GM12878 (cell line): ENCODE data around the gene HCFC1R1. TPM values are rescaled to one million over a fixed set of nuclear protein-coding genes. Genes with fewer than 3 reads are reported as not detected.

Source experiments
- ATAC-seq: fragments of 200-7000 bp; cut with Tn5 transposase; 3 replicates; pipeline ENCODE4 v1.9.1; 2020; ENCODE audit warnings: mild to moderate bottlenecking, moderate library complexity
- BruUV-seq: library from RNA; stranded (reverse); fragments of 400-500 nt; replicated peaks from 2 replicates; lab custom pipeline; 2021; lab: Mats Ljungman, UMichigan
- CTCF ChIA-PET: fragments of 300-600 bp; sonication (Branson Sonifier 250); formaldehyde crosslinking; extraction: SDS; loops from one replicate; lab custom pipeline; 2021; ENCODE audit warnings: inconsistent platforms; lab: Yijun Ruan, JAX
- POLR2A ChIA-PET: fragments of 350-600 bp; formaldehyde crosslinking; extraction: SDS; loops from one replicate; lab custom pipeline; 2021; ENCODE audit warnings: inconsistent platforms; lab: Charles Lee
- RAD21 ChIA-PET: fragments of 300-600 bp; sonication (Branson Sonifier 250); formaldehyde crosslinking; loops from one replicate; lab custom pipeline; 2023; ENCODE audit warnings: antibody characterized with exemption; ENCODE audit not compliant: unreplicated experiment; lab: Charles Lee
- SMC1A ChIA-PET: fragments of 300-600 bp; sonication (Branson Sonifier 250); formaldehyde crosslinking; loops from one replicate; lab custom pipeline; 2023; ENCODE audit not compliant: unreplicated experiment, uncharacterized antibody; lab: Charles Lee
- DNase-seq: peaks from one replicate; pipeline ENCODE4 v3.0.0-alpha.2; 2011; ENCODE audit warnings: low read depth, low spot score
- FAIRE-seq: peaks from 3 replicates; lab custom pipeline; 2011; peaks lifted over from hg19 to GRCh38; lab: Jason Lieb, UNC
- H2AFZ ChIP-seq: 2 replicates; pipeline ENCODE4 v1.6.0; 2011; ENCODE audit warnings: low read depth, low read length, control low read depth; ENCODE audit not compliant: control insufficient read depth
- H3K27ac ChIP-seq: 2 replicates; pipeline ENCODE4 v1.5.1; 2011; ENCODE audit warnings: control low read depth; ENCODE audit not compliant: control insufficient read depth, insufficient read depth
- H3K27me3 ChIP-seq, 2 experiments: replicated peaks in 1 of 2; 2 replicates each; pipeline versions ENCODE4 v1.6.0 to v1.6.1; 2011; ENCODE audit warnings: low read length in 1 of 2; ENCODE audit not compliant: control insufficient read depth in 2 of 2, insufficient read depth in 2 of 2
- H3K36me3 ChIP-seq, 2 experiments: 2 replicates each; pipeline ENCODE4 v1.5.1; 2011; ENCODE audit warnings: low read length in 1 of 2; ENCODE audit not compliant: control insufficient read depth in 2 of 2, insufficient read depth in 2 of 2
- H3K4me1 ChIP-seq: 2 replicates; pipeline ENCODE4 v1.6.1; 2011; ENCODE audit warnings: mild to moderate bottlenecking, low read length, moderate library complexity, mixed read lengths; ENCODE audit not compliant: control insufficient read depth, insufficient read depth
- H3K4me2 ChIP-seq: 2 replicates; pipeline ENCODE4 v1.6.0; 2011; ENCODE audit warnings: control low read depth; ENCODE audit not compliant: control insufficient read depth, insufficient read depth
- H3K4me3 ChIP-seq: fragments of 200-600 bp; sonication (generic); 2 replicates; pipeline ENCODE4 v1.5.1; 2016
- H3K79me2 ChIP-seq: 2 replicates; pipeline ENCODE4 v1.6.0; 2011; ENCODE audit warnings: low read length; ENCODE audit not compliant: control insufficient read depth, insufficient read depth
- H3K9ac ChIP-seq: 2 replicates; pipeline ENCODE4 v1.8.0; 2011; ENCODE audit warnings: low read length, control low read depth, mixed read lengths; ENCODE audit not compliant: control insufficient read depth, insufficient read depth
- H3K9me3 ChIP-seq: replicated peaks from 3 replicates; pipeline ENCODE4 v1.5.1; 2011; ENCODE audit warnings: mild to moderate bottlenecking, low read length; ENCODE audit not compliant: control insufficient read depth, insufficient read depth
- H4K20me1 ChIP-seq: 2 replicates; pipeline ENCODE4 v1.6.0; 2011; ENCODE audit not compliant: control insufficient read depth, insufficient read depth
- E2F4 ChIP-seq: IDR thresholded peaks from 2 replicates; pipeline ENCODE4 v1.6.1; 2012; ENCODE audit warnings: low read depth, low read length, improper control_type of control experiment
- EZH2 ChIP-seq: IDR thresholded peaks from 2 replicates; pipeline ENCODE4 v1.6.1; 2012; ENCODE audit warnings: low read depth, mild to moderate bottlenecking, control low read depth, inconsistent platforms, low read length, borderline replicate concordance; ENCODE audit not compliant: control insufficient read depth
- FOS ChIP-seq: IDR thresholded peaks from 3 replicates; pipeline ENCODE4 v1.6.1; 2011; ENCODE audit warnings: borderline replicate concordance; ENCODE audit not compliant: insufficient read length; ENCODE audit errors: extremely low read depth
- HDAC2 ChIP-seq: fragments of 200-600 bp; sonication (generic); IDR thresholded peaks from 2 replicates; pipeline ENCODE4 v1.6.1; 2017
- IKZF1 ChIP-seq: fragments of 450-650 bp; conservative IDR thresholded peaks from 2 replicates; pipeline ENCODE4 v1.6.1; 2017; ENCODE audit warnings: antibody characterized with exemption, mild to moderate bottlenecking
- NBN ChIP-seq: fragments of 450-650 bp; IDR thresholded peaks from 2 replicates; pipeline ENCODE4 v1.6.1; 2016
- NFIC ChIP-seq: IDR thresholded peaks from 2 replicates; pipeline ENCODE4 v1.6.1; 2012; ENCODE audit warnings: low read depth, mild to moderate bottlenecking, inconsistent platforms, low read length, moderate library complexity
- PBX3 ChIP-seq: IDR thresholded peaks from 2 replicates; pipeline ENCODE4 v1.6.1; 2011; ENCODE audit warnings: mild to moderate bottlenecking, low read depth, low read length, moderate library complexity; ENCODE audit not compliant: insufficient replicate concordance
- PML ChIP-seq: IDR thresholded peaks from 2 replicates; pipeline ENCODE4 v1.6.1; 2012; ENCODE audit warnings: low read length, inconsistent platforms
- RAD51 ChIP-seq: fragments of 450-650 bp; IDR thresholded peaks from 2 replicates; pipeline ENCODE4 v1.6.1; 2016; ENCODE audit warnings: moderate library complexity, mild to moderate bottlenecking, inconsistent platforms
- RCOR1 ChIP-seq: conservative IDR thresholded peaks from 2 replicates; pipeline ENCODE4 v1.6.1; 2012; ENCODE audit warnings: low read depth, low read length, improper control_type of control experiment
- RELB ChIP-seq: fragments of 450-650 bp; IDR thresholded peaks from 2 replicates; pipeline ENCODE4 v1.6.1; 2017; ENCODE audit warnings: low read depth, mild to moderate bottlenecking, moderate library complexity
- SMAD1 ChIP-seq: fragments of 450-650 bp; IDR thresholded peaks from 2 replicates; pipeline ENCODE4 v1.6.1; 2018; ENCODE audit warnings: mild to moderate bottlenecking, low read depth; ENCODE audit not compliant: partially characterized antibody
- WGBS: methylation state at CpG from one replicate; pipeline ENCODE4 v1.1.6; 2016; ENCODE audit warnings: low lambda C conversion rate; ENCODE audit not compliant: insufficient replicate concordance, insufficient coverage; ENCODE audit errors: missing lambda C conversion rate; 5-methylcytosine and 5-hydroxymethylcytosine counted together
- in situ Hi-C: fragments of 300-500 bp; cut with MboI; formaldehyde crosslinking; loops from 9 replicates; pipeline ENCODE4 v1.14.3; 2018; ENCODE audit warnings: mixed read lengths
- intact Hi-C: fragments of 100-400 bp; cut with micrococcal nuclease; formaldehyde crosslinking; loops from one replicate; pipeline ENCODE4 v1.14.2; 2022; ENCODE audit not compliant: unreplicated experiment
- polyA plus RNA-seq, 11 experiments: library from polyadenylated mRNA; depleted of rRNA in 4 of 11; unstranded in 6 of 11; stranded (reverse) in 5 of 11; fragments of >200 nt; fragmentation: Nextera tagmentation in 4 of 11; fragmentation: Illumina TruSeq in 1 of 11; extraction: Ambion mirVana in 4 of 11; extraction: Trizol in 1 of 11; gene quantifications; 1 replicate in 1 of 11; 2 replicates in 10 of 11; pipeline versions ENCODE4 v1.2.1 to v1.2.3, GENCODE V29; 2011 to 2016; ENCODE audit warnings: inconsistent platforms in 2 of 11, missing spikeins in 2 of 11, low read depth in 1 of 11
- total RNA-seq, 4 experiments: library from RNA; depleted of rRNA in 3 of 4; stranded (reverse); fragments of >200 nt in 3 of 4; fragmentation: Illumina TruSeq in 1 of 4; extraction: Trizol in 1 of 4; gene quantifications; 2 replicates each; pipeline versions ENCODE4 v1.2.1 to v1.2.3, GENCODE V29; 2013 to 2021

The HCFC1R1 gene
- total and polyA plus RNA-seq, 10 of the 15 experiments (the other 5 are each of a cell fraction or from before 2014, with no cell fraction given) = 2.8 to 42.5 (median 20.4) TPM

GRCh38 chr16:2990891-2991290 lies 32.9 kb downstream of the HCFC1R1 start:
- no peaks in the 10 kb centered on the region for H3K4me1 ChIP-seq
- FAIRE-seq (no peak), DNase-seq (no peak), ATAC-seq (no peak)
- POLR2A ChIA-PET = no interaction called here
- no peaks in the 10 kb centered on the region for H3K36me3 ChIP-seq
- H4K20me1 ChIP-seq = no peaks in the 10 kb centered on the region
- H3K27ac ChIP-seq = no peak overlapping the region
- no peak overlapping the region for H3K9ac ChIP-seq
- RAD21 ChIA-PET = no interaction called here
- H3K79me2 ChIP-seq = no peaks in the 10 kb centered on the region
- no TSS peak for BruUV-seq
- no peaks in the 10 kb centered on the region for H3K9me3 ChIP-seq
- SMC1A ChIA-PET = interaction anchor here (0.7 kb wide), 1 partner anchor 13 kb away, joined by 3 read pairs; no protein-coding TSS in a partner anchor
- H3K4me2 ChIP-seq = no peak overlapping the region
- CTCF ChIA-PET = no interaction called here
- intact Hi-C loops (no loop called here), in situ Hi-C loops (no loop called here)
- no peak overlapping the region for H3K4me3 ChIP-seq
- H3K27me3 ChIP-seq = peaks cover 2 to 4% of the 10 kb centered on the region in 2 experiments; a peak in 2 of 4 replicates
- TF ChIP-seq FOS (no peak), E2F4 (no peak), NBN (no peak)
- H2AFZ ChIP-seq = no peak overlapping the region
- 9% methylated on average over 10 of the region's 10 CpGs for WGBS

- Histone ChIP-seq H3K36me3 (no peaks in the 10 kb centered on the region), H3K4me1 (no peaks in the 10 kb centered on the region), H3K4me3 (no peak overlapping the region), H3K9ac (no peak overlapping the region), H3K4me2 (no peak overlapping the region), H4K20me1 (no peaks in the 10 kb centered on the region), H3K27me3 (peaks cover 2 to 4% of the 10 kb centered on the region in 2 experiments; a peak in 2 of 4 replicates), H3K79me2 (no peaks in the 10 kb centered on the region), H2AFZ (no peak overlapping the region), H3K9me3 (no peaks in the 10 kb centered on the region), H3K27ac (no peak overlapping the region)
- ATAC-seq (no peak), FAIRE-seq (no peak), DNase-seq (no peak)
- ChIA-PET CTCF (no interaction called here), SMC1A (interaction anchor here (0.9 kb wide), 1 partner anchor 109 kb away, joined by 3 read pairs; no protein-coding TSS in a partner anchor), POLR2A (interaction anchor here (1.5 kb wide), 1 partner anchor 39 kb away, joined by 4 read pairs; no protein-coding TSS in a partner anchor), RAD21 (no interaction called here)
- 27% methylated on average over 5 of the region's 8 CpGs for WGBS
- in situ Hi-C loops = no loop called here
- intact Hi-C loops = no loop called here
- BruUV-seq = no TSS peak
- TF ChIP-seq EZH2 (no peak), IKZF1 (no peak), HDAC2 (no peak), PML (no peak), RELB (no peak), PBX3 (no peak), RAD51 (no peak), NFIC (no peak), RCOR1 (no peak), SMAD1 (no peak)
These were observed 35.1 kb downstream of the HCFC1R1 start for GRCh38 chr16:2988590-2989099.
